Vagina (tissue), 2 donors: ENCODE measurements around the gene KIF3C. TPM values are rescaled to one million over a fixed set of nuclear protein-coding genes. Genes with fewer than 3 reads are reported as not detected.
"Not testable (repeated sequence)": the region's sequence is repeated elsewhere in the genome, so short reads cannot be mapped to it uniquely, and the experiment has no call there.

ENCODE experiments used
- DNase-seq, 2 donors: peaks; one replicate each; pipeline ENCODE4 v3.0.0-alpha.2; 2017; ENCODE audit errors: extremely low spot score in 2 of 2
- H3K27ac ChIP-seq: fragments of 200-600 bp; sonication (generic); one replicate; pipeline ENCODE4 v1.5.1; 2019
- H3K27me3 ChIP-seq: fragments of 200-600 bp; sonication (generic); one replicate; pipeline ENCODE4 v1.5.1; 2019
- H3K36me3 ChIP-seq, 2 donors: fragments of 200-600 bp; sonication (generic); one replicate each; pipeline ENCODE4 v1.5.1; 2017 to 2019
- H3K4me1 ChIP-seq: fragments of 200-600 bp; sonication (generic); one replicate; pipeline ENCODE4 v1.5.1; 2019
- H3K4me3 ChIP-seq, 2 donors: fragments of 200-600 bp; sonication (generic); 1 replicate in 1 of 2; 2 replicates in 1 of 2; pipeline ENCODE4 v1.5.1; 2016 to 2019
- H3K9me3 ChIP-seq: fragments of 200-600 bp; sonication (generic); one replicate; pipeline ENCODE4 v1.5.1; 2019
- POLR2A ChIP-seq, 2 donors: fragments of 450-650 bp; IDR thresholded peaks; one replicate each; pipeline ENCODE4 v1.6.1; 2017; ENCODE audit warnings: antibody characterized with exemption in 2 of 2, mild to moderate bottlenecking in 2 of 2, moderate library complexity in 2 of 2
- POLR2AphosphoS5 ChIP-seq, 2 donors: sonication (generic); formaldehyde crosslinking; IDR thresholded peaks; one replicate each; pipeline ENCODE4 v1.9.0; 2017; ENCODE audit warnings: antibody characterized with exemption in 2 of 2, mild to moderate bottlenecking in 2 of 2, low read depth in 1 of 2; ENCODE audit not compliant: insufficient read depth in 1 of 2
- intact Hi-C: fragments of 100-400 bp; cut with DNase I; formaldehyde crosslinking; loops from one replicate; pipeline ENCODE4 v1.15.1; 2023
- total RNA-seq: library from RNA; depleted of rRNA; stranded (reverse); fragments of >200 nt; gene quantifications from one replicate; pipeline ENCODE4 v1.2.3, GENCODE V29; 2016
- TF ChIP-seq, protein P1 (sequence below), 3 experiments: fragments of 450-650 bp in 2 of 3; fragments of 200-600 bp in 1 of 3; sonication (generic) in 1 of 3; IDR thresholded peaks; one replicate each; pipeline ENCODE4 v1.5.1; 2017 to 2019; ENCODE audit warnings: antibody characterized with exemption in 3 of 3, mild to moderate bottlenecking in 2 of 3, moderate library complexity in 2 of 3

Gene KIF3C
- total RNA-seq, 1 donor from 2014 or later = 9.3 TPM

DNA sequence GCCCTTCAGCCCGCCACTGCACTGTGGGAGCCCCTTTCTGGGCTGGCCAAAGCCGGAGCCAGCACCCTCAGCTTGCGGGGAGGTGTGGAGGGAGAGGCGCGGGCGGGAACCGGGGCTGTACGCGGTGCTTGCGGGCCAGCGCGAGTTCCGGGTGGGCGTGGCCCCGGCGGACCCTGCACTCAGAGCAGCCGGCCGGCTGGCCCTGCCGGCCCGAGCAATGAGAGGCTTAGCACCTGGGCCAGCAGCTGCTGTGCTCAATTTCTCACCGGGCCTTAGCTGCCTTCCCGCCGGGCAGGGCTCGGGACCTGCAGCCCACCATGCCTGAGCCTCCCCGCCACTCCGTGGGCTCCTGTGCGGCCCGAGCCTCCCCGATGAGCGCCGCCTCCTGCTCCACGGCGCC is 66.9 kb downstream of the KIF3C start:
- H3K9me3 ChIP-seq, H3K4me3 ChIP-seq, DNase-seq, H3K27ac ChIP-seq, H3K27me3 ChIP-seq, H3K36me3 ChIP-seq, H3K4me1 ChIP-seq, intact Hi-C loops: not testable (repeated sequence)

DNA sequence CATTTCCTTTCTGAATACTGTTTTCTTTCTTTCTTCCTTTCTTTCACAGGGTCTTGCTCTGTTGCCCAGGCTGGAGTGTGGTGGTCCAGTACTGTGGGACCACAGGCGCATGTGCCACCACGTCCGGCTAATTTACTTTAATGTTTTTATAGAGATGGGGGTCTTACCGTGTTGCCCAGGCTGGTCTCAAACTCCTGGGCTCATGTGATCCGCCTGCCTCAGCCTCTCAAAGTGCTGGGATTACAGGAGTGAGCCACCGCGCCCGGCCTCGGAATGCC is 68.7 kb downstream of the KIF3C start:
- H3K27me3 ChIP-seq, H3K9me3 ChIP-seq, H3K27ac ChIP-seq, intact Hi-C loops, H3K4me3 ChIP-seq, DNase-seq, H3K4me1 ChIP-seq, H3K36me3 ChIP-seq: not testable (repeated sequence)

DNA sequence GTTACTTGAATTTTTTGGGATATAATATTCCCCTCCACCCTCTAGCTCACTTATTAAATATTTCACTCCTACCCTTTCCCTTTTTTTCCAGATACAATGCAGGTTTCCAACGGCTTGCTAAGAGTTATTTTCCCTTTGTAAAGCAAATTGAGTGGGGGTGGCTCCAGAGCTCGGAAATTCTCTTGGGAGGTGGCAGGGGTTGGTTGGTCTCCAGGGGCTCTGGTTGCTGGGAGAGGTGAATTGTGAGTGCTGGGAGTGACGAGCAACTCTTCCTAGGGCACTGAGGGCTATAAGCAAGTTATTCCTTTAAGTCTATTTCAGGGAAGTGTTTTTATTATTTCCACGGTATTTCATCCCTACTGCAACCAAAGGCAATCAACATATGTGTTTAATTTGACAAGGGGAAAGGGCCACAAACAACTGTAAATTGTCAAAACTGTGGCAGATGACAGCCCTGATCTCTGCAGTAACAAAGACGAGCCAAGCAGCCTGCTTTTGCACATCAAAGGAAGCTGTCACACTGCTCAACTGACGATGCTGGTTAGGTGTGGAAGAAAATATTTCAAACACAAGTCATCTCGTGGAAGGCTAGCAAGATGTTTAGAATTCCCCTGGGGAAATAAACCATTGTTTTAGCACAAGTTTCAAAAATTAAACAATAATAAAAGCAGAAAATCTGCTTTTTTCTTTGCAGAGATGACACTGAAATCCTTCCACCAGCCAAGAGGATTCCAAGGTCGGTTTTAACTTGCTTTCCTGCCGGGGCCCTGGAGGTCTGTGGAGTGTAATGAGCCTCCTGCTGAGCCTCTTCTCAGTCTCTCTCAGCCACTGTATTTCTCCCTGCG is 69.2 kb downstream of the KIF3C start:
- Histone ChIP-seq H3K4me3 (no peak overlapping the region), H3K36me3 (no peaks in the 10 kb centered on the region), H3K27me3 (no peaks in the 10 kb centered on the region), H3K27ac (no peak overlapping the region), H3K9me3 (no peaks in the 10 kb centered on the region), H3K4me1 (no peaks in the 10 kb centered on the region)
- intact Hi-C loops = no loop called here
- DNase-seq = no peak
- TF ChIP-seq POLR2A (IDR thresholded peaks at IDR 0.05) (no peak), POLR2AphosphoS5 (IDR thresholded peaks at IDR 0.05; ENCODE audit: insufficient read depth in 1 of 2, low read depth in 1 of 2) (no peak)
- TF ChIP-seq, protein P1, sequence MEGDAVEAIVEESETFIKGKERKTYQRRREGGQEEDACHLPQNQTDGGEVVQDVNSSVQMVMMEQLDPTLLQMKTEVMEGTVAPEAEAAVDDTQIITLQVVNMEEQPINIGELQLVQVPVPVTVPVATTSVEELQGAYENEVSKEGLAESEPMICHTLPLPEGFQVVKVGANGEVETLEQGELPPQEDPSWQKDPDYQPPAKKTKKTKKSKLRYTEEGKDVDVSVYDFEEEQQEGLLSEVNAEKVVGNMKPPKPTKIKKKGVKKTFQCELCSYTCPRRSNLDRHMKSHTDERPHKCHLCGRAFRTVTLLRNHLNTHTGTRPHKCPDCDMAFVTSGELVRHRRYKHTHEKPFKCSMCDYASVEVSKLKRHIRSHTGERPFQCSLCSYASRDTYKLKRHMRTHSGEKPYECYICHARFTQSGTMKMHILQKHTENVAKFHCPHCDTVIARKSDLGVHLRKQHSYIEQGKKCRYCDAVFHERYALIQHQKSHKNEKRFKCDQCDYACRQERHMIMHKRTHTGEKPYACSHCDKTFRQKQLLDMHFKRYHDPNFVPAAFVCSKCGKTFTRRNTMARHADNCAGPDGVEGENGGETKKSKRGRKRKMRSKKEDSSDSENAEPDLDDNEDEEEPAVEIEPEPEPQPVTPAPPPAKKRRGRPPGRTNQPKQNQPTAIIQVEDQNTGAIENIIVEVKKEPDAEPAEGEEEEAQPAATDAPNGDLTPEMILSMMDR (IDR thresholded peaks at IDR 0.05) = no peak

- H3K27ac ChIP-seq, H3K4me1 ChIP-seq, H3K9me3 ChIP-seq, H3K27me3 ChIP-seq, DNase-seq, H3K36me3 ChIP-seq, intact Hi-C loops, H3K4me3 ChIP-seq: not testable (repeated sequence)
These were observed 72.7 kb downstream of the KIF3C start for GRCh38 chr2:25909574-25909973.

- no peak for TF ChIP-seq POLR2AphosphoS5 (IDR thresholded peaks at IDR 0.05; ENCODE audit: insufficient read depth in 1 of 2, low read depth in 1 of 2)
- Histone ChIP-seq H3K4me1 (no peaks in the 10 kb centered on the region), H3K27me3 (no peaks in the 10 kb centered on the region), H3K9me3 (no peaks in the 10 kb centered on the region), H3K36me3 (no peaks in the 10 kb centered on the region), H3K4me3 (no peak overlapping the region), H3K27ac (no peak overlapping the region)
- intact Hi-C loops = no loop called here
- no peak for DNase-seq
These were observed 77.2 kb downstream of the KIF3C start for GRCh38 chr2:25905126-25905525.

- TF ChIP-seq POLR2AphosphoS5 (IDR thresholded peaks at IDR 0.05; ENCODE audit: insufficient read depth in 1 of 2, low read depth in 1 of 2) (no peak), POLR2A (IDR thresholded peaks at IDR 0.05) (no peak)
- TF ChIP-seq, protein P1 (IDR thresholded peaks at IDR 0.05) = no peak
These were observed 79.0 kb downstream of the KIF3C start for GRCh38 chr2:25903216-25903776.

DNA sequence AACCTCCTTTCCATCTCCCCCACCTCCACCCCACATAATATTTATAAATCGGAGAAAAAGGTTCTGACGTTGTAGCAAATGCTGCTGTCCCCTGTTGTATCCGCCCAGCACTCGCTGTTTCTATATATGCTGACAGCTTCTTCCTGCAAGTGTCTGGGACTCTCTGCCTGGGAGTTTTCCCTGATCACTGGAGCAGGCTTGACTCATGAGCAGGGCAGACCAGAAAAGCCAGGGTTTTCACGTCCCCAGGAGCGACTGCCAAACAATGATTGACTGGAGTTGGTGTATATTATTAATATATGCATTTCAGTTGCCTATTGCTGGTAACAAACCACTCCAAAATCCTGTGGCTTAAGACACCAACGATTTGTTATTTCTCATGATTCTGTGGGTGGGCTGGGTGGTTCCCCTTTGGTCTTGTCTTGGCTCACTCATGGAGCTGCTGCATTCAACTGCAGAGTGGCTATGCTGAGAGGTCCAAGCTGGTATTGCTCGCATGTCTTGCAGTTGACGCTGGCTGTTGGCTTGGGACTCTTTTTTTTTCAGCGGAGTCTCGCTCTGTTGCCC is 82.8 kb downstream of the KIF3C start:
- no peaks in the 10 kb centered on the region for H3K36me3 ChIP-seq
- TF ChIP-seq POLR2A (IDR thresholded peaks at IDR 0.05) (no peak), POLR2AphosphoS5 (IDR thresholded peaks at IDR 0.05; ENCODE audit: insufficient read depth in 1 of 2, low read depth in 1 of 2) (no peak)
- TF ChIP-seq, protein P1 (IDR thresholded peaks at IDR 0.05) = no peak

More at GRCh38 chr2:25903216-25903776, 79.0 kb downstream of the KIF3C start:
- intact Hi-C loops = no loop called here
- Histone ChIP-seq H3K27ac (no peak overlapping the region), H3K4me3 (no peak overlapping the region), H3K36me3 (no peaks in the 10 kb centered on the region), H3K4me1 (no peaks in the 10 kb centered on the region), H3K9me3 (no peaks in the 10 kb centered on the region), H3K27me3 (no peaks in the 10 kb centered on the region)
- DNase-seq = no peak

More for the DNA sequence above, 82.8 kb downstream of the KIF3C start:
- intact Hi-C loops = no loop called here
- no peaks in the 10 kb centered on the region for H3K4me1 ChIP-seq
- H3K4me3 ChIP-seq = no peak overlapping the region
- no peaks in the 10 kb centered on the region for H3K9me3 ChIP-seq
- H3K27me3 ChIP-seq = no peaks in the 10 kb centered on the region
- no peak overlapping the region for H3K27ac ChIP-seq
- no peak for DNase-seq
